ENCODE data around the gene SAMD14.

The SAMD14 gene

DNA sequence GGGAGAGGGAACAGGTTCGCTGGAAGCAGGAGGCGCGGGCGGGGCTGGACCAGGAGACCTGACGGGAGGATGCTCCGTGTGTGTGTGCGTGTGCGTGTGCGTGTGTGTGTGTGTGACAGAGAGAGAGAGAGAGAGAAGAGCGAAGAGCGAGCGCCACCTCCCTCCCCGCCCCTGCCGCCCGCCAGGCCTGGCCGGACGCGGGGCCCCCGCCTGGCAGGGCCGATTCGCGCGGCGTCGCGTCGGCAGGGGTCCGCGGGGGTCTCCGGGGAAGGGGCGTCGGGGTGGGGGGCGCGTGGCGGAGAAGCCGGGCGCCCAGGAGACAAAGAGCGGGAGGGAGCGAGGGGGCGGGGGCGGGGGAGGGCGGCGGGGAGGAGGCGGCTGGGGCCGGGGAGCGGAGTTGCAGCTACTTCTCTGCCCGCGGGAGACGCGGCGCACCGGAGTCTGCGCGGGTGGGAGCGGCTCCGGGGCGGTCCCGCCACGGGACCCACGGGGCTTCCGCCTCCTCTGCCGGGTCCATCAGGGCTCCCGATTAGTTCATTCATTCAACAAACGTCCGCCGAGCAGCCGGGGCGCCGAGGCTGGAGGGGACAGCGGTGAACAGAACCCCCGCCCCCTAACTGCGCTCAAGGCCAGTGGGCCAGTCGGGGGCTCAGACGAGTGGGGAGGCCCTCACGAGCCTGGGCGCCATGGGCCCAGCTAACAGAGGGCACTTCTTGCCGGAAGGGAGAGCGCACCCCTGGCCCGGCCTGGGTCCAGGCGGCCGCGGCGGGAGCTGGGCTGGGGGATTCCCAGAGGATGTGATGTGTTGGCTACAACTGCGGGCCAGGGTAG is at the start of gene SAMD14:
SAMD14 (minus strand) TSS at position 433 of the 831 bp plus-strand sequence. CDS start 5,201 bp downstream, outside the sequence.
- no peak for DNase-seq (ENCODE audit: low read depth)

DNA sequence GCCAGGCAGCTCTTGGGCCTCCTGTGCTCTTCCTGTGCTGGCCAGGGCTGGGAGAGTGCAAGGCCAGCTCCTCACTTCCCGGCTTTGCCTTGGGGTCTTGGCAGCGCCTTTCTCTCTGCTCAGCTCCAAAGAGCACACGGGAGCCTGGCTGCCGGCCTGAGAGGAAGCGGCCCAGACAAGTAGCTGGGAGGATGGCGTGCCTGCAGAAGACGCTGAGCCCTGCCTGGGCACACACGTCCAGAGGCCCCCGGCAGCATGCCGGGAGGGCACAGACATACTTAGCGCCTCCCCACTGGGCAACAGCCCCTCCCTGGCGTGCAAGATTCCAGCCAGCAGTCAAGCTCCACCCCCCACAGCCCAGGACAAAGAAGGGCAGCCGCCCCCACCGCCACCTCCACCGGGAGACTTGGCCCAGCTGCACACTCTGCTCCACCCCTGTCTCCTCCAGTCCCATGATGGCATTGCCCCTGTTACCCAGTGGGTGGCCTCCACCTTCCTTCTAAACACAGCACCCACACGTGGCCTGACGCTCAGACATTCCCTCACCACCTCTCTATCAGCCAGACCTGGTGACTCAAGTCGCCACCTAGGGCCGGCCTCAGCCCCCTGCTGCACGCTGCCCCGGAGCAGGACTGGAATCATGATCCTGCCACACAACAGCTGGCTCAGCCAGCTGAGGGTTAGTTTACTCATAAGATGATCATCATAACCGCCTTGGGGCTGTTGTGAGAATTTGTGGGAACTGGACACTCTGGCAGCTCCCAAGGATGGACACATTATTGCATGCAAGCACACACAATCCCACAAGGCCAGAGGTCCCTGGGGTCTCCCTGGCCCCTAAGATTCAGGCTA is 48.2 kb upstream of the SAMD14 start:
- no peak for DNase-seq (ENCODE audit: low read depth)

DNA sequence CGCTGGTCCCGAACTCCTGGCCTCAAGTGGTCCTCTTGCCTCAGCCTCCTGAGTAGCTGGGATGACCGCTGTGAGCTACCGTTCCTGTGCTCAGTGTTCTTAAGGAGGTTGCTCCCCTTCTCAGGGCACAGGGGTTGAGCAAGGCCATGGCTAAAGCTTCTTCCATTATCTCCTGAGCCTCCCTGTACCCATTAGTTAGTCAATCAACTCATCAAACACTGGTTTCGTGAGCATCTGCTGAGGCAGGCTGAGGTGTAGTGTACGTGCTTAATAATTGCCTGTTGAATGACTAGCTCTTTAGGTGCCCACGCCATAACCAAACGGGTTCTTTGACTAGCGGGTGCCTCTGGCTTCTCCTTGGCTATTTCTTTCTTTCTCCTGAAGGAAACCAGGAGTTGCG is 47.5 kb upstream of the SAMD14 start:
- no peak for DNase-seq (ENCODE audit: low read depth)

DNA sequence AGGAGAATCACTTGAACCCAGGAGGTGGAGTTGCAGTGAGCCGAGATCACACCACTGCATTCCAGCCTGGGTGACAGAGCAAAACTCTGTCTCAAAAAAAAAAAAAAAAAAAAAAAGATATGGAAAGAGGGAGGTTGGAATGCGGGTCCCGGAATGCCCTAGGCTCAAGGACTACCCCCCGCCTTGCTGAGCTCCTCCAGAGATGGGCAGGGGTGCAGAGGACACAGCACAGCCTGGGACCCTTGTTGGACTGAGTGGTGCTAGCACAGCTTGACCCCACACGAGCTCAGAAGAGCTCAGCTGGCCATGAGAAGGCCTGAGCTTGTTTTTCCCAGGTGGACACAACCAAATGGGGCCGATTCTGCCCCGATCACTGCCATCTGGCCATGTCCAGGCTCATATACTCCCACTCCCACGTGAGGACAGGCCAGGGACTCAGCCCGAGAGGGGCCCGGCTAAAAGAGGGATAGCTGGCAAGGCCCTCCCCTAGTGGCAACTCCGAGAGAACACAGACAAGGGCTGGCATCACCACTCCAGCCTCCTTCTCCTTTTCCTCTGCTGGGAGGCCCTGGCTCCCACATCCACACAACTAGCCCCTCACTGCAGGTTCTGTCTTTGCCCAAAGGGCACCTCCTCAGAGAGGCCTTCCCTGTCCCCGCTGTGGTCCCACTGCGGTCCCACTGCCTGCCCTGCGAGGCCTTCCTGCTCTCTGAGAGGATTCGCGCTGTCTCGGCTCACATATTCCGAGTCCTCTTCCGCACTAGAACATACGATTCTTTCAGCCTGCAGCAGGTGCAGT is 46.8 kb upstream of the SAMD14 start:
- DNase-seq (ENCODE audit: low read depth) = no peak

DNA sequence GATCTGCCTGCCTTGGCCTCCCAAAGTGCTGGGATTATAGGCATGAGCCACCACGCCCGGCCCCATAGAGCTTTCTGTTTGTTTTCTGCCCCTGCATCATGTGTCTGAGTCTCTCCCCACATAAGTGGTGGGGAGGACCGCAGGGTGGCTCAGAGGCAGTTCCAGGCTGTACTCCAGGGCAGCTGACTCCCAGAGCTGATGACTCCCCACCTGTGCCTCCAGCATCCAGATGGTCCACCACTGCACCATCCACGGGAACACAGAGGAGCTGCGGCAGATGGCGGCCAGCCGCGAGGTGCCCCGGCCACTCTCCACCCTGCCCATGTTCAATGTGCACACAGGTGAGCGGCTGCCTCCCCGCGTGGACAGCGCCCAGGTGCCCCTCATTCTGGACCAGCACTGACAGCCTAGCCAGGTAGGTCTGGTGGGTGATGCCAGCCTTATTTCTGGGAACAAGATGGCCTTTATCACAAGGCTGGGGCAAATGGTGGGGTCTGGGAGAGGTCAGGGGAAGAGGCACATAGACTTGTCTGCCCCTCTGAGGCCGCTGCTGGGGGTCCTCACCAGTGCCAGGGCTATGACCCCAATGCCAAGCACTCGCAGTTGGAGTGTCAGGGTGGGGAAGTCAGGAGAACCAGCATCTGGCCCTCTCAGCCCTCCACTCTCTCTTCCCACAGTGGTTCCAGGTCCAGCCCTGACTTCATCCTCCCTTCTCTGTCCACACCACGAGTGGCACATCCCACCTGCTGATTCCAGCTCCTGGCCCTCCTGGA is 45.3 kb upstream of the SAMD14 start:
- no peak for DNase-seq (ENCODE audit: low read depth)

DNA sequence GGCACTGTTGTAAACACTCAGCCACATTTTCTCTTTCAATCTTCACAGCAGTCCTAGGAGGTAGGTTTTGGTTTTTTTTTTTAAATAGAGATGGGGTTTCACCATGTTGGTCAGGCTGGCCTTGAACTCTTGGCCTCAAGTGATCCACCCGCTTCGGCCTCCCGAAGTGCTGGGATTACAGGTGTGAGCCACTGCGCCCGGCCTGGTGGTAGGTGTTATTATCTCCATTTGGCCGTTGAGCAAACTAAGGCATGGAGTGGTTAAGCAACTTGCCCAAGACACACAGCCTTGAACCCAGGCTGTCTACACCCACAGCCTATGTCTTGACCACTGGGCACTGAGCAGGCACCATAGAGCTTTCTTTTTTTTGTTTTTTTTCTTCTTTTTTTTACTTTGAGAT is 44.5 kb upstream of the SAMD14 start:
- DNase-seq (ENCODE audit: low read depth) = no peak

DNA sequence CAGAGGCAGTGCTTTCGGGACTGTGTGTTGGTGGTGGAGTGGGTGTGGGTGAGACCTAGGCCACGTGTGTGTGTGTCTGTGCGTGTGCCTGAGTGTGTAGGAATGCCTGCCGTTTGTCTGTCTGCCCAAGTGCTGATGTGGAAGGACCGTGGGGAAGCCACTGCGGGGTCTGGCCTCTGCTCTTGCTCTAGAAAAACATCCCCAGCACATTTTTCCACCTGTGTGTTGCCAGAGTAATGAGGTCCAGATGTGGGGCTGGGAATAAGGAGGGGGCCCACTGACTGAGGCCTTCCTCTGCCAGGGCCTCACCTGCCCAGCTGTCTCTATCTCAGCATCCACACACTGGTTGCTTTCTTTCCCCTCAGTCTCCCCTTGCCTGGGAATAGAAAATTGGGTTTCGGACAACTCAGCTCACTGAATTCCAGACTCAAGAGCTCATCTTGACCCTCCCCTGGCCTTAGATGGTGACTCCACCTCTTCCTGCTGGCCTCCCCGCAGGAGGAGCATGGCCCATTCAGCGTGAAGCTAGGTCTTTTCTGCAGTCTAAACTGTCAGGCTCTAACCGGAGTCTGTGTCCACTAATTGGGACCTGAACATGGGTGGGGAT is 43.5 kb upstream of the SAMD14 start:
- DNase-seq (ENCODE audit: low read depth) = peak; percentile 51

DNA sequence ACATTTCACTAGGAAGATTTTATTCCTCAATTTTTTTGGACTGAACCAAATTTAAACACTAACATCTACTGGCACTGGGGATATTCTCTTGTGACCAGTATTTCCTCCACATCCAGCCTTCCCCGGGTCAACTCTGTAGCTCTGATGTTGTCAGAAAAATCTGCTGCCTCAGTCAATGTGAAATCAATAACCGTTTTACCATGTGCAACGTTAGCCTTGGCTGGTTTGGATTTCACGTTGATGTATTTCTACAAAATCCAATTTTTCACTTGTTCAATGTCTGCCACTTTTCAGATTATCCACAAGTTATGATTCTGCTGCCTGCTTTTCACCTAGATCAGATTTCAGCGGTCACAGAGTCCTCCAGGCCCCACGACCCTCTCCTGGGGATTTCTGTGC is 43.0 kb upstream of the SAMD14 start:
- DNase-seq (ENCODE audit: low read depth) = no peak

DNA sequence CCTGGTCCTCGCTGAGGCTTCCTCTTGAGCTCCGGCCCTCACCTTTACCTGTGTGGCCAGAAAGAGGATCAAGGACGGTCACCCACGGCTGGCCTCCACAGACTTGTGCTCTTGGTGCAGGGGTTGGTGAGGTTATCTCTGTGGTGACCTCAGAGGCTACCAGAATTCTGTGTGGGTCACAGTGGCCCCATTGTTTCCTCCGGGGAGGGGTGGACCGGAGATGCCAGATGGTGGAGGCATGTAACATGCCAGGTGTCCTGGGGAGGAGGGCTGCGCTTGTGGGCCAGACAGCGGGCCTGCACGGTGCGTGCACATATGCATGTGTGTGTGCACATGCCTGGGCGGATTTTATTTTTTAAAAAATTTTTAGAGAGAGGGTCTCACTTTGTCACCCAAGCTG is 42.2 kb upstream of the SAMD14 start:
- no peak for DNase-seq (ENCODE audit: low read depth)

DNA sequence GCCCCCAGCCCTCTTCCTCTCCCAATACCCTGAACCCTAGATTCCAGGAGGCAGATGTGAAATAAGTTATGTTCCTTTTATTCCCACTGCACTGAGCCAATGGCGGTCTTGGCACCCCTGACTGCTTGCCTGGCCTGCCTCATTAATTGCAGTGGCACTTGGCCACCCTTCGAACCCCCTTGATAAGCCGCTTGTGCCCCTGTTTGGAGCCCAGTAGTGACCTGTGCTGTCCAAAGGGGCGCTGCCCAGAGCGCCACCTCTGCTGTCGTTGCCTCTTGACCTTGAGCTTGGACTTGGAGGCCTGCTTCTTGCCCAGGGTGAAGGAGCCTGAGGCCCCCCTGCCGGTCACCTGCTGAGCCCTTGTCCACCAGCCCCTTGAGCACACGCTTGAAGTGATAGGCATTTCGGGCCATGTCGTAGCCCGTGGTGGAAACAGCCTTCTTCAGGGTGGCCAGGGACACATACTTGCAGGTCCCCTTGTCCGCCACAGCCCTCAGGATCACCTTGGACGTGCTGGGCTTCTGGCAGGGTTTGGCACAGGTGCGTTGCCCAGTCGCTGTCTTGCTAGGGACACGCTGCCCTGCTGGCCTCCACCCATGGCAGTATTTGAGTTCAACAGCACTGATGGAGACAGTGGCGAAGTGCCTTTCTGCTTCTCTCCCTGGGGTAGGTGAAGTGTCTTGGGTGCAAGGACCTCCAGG is 41.6 kb upstream of the SAMD14 start:
- no peak for DNase-seq (ENCODE audit: low read depth)

DNA sequence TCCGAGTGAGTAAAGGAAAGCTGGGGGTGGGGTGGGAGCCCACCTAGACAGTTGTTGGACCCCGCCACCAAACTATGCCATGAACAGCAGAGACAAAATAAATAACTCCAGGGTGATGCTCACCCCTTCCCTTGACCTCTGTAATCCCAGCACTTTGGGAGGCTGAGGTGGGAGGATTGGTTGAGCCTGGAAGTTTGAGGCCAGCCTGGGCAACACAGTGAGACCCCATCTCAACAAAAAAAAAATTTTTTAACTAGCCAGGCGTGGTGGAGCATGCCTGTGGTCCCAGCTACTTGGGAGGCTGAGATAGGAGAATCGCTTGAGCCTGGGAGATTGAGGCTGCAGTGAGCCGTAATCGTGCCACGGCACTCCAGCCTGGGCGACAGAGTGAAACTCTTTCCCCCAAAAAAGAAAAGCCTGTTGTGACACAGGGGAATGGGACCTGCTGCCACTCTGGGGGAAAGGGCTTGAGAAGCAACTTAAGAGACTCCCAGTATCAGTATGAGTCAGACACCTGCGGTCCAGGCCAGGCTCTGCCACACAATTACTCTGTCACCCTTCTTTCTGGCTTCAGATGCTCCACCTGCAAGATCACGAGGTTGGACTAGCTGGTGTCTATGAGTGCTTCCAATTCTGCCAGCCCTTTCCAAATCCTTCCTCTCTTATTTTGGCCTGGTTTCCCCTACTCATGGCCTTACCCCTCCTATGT is 40.9 kb upstream of the SAMD14 start:
- DNase-seq (ENCODE audit: low read depth) = no peak

DNA sequence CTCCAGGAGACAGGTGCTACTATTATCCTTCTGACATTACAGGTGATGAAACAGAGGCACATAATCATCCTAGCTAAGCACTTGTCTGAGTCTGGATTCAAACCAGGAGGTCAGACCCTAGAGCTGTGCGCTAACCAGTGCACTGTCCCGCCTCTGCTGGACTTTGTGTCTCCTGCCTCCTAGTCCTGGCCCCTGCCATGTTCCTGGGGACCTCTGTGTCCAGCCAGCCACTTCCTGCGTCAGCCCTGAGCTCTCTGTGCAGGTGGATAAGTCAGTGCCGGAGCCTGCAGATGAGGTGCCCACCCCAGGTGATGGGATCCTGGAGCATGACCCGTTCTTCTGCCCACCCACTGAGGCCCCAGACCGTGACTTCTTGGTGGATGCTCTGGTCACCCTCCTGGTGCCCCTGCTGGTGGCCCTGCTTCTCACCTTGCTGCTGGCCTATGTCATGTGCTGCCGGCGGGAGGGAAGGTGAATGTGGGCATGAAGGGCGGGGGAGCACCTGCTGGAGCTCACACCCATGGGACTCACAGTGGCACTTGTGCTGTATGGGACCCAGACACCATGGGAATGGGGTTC is 40.0 kb upstream of the SAMD14 start:
- no peak for DNase-seq (ENCODE audit: low read depth)

DNA sequence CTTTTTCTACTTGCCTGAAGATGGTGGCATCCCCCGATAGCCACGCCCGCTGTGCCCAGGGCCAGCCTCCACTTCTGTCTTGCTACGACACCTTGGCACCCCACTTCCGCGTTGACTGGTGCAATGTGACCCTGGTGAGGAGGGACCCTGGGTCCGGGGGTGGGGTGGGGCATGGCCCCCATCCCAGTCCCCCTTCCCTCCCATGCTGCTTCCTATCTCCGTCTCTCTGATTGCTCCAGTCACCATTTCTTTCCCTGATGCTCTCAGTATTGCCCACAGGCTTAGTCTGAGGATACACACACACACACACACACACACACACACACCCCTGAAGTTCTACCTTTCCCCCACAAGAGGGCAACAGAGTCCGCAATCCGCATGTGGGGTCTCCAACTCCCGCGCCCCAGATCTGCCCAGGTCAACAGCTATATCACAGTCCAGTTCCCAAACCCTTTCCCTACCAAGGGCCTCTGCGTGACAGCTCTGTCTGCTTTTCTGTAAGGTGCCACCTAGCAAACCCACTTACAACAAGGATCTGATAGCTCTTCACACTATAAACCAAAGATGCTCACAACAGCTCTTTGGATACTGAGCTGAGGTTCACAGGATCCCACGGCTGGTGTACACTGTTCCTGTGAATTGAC is 39.3 kb upstream of the SAMD14 start:
- DNase-seq (ENCODE audit: low read depth) = no peak

DNA sequence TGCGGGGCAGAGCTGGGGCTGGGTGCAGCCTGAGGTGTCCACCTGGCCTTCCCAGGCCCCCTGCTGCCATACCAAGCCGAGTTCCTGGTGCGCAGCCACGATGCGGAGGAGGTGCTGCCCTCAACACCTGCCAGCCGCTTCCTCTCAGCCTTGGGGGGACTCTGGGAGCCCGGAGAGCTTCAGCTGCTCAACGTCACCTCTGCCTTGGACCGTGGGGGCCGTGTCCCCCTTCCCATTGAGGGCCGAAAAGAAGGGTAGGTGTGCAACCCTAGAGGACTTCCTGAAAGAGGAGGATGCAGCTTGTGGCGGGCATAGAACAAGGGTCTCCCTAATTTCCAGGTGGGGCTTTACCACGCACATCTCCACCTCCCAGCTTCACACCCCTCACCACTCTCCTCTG is 38.4 kb upstream of the SAMD14 start:
- no peak for DNase-seq (ENCODE audit: low read depth)

DNA sequence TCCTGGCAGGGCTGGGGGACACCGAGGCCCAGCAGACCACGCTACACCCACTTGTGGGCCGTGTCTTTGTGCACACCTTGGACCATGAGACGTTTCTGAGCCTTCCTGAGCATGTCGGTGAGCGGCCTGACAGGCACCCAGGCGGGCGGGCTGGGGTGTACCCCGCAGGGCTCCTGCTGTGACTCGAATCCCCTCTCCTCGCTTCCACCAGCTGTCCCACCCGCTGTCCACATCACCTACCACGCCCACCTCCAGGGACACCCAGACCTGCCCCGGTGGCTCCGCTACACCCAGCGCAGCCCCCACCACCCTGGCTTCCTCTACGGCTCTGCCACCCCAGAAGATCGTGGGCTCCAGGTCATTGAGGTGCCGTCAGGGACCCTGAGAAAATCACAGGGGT is 37.4 kb upstream of the SAMD14 start:
- no peak for DNase-seq (ENCODE audit: low read depth)

DNA sequence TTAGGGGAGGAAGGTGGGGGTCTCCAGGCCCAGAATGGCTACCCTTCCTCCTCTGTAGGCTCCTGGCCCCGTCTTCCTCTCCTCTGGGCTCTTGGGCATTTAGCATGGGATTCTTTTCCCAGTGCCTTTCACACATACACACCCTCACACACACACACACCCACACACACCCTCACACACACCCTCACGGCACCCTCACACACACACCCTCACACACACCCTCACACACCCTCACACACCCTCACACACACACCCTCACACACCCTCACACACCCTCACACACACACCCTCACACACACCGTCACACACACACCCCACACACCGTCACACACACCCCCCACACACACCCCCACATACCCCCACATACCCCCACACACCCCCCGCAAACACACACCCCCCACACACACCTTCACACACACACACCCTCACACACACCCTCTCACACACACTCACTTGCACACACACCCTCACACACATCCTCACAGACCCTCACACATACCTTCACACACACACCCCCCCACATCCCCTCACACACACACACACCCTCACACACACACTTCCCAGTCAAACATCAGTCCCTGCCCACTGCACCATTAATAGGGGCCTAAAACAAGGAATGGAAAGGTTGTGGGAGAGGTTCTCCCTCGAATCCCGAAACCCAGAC is 36.7 kb upstream of the SAMD14 start:
- DNase-seq (ENCODE audit: low read depth) = no peak

DNA sequence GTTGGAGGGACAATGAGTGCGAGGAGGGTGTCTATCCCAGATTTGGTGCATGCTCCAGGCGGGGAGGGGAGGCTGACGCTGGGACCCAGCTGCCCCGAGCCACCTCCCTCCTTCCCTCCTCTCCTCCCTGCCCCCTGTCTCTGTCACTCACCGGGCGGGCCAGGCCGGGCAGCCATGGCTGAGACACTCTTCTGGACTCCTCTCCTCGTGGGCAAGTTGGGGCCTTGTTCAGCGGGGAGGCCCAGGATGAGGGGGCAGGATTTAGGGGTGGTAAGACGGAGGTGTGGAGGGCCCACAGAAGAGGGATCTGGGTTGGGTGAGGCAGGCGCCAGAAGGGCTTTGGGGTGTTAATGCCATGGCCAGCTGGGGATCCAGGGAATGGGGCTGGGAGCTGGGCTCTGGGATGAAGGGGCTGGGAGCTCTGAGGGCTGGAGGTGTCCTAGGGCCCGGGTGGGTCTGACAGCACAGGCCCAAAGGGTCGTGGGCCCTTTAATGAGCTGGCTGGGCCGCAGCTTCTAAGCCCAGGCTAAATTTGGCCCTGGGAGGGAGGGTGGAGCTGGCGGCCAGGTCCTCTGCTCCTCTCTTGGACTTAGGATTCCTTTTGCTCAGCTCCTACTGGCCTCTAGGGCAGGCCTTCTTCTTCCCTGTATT is 36.0 kb upstream of the SAMD14 start, which contains the start of gene SGCA:
SGCA (plus strand) TSS at position 139 of the 651 bp plus-strand sequence; CDS start at position 175, 36 bp downstream.
- DNase-seq (ENCODE audit: low read depth) = no peak

DNA sequence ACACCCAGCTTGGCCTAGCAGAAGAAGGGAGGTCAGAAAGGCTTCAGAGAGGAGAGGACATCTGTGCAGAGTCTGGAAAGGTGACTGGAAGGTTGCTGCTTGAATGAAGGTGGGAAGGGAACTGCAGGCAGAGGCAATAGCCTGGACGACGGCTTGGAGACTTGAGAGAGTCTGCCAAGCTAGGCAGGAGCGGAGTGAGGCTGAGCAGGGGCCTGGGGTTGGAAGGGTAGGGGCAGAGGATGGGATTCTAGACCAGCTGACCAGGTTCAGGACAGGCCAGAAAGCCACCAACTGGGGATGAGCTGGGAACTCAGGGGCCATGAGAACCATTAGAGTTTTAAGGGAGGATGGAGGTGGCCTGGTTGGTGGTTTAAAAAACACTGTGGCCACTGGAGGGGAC is 35.5 kb upstream of the SAMD14 start:
- DNase-seq (ENCODE audit: low read depth) = no peak
